DOHH2 (cell line): Measurements from ENCODE around the gene EML4.

Source experiments
- H3F3A ChIP-seq: fragments of 200-600 bp; sonication (generic), shearing (Covaris generic); 2 replicates; pipeline ENCODE4 v1.6.0; 2016; ENCODE audit warnings: antibody characterized with exemption, mild to moderate bottlenecking; ENCODE audit not compliant: control insufficient read depth, insufficient read depth
- H3K27ac ChIP-seq: fragments of 200-600 bp; sonication (generic); 2 replicates; pipeline ENCODE4 v1.5.1; 2014; ENCODE audit warnings: low read depth, mild to moderate bottlenecking, low read length, moderate library complexity
- H3K27me3 ChIP-seq: fragments of 200-600 bp; sonication (generic); 2 replicates; pipeline ENCODE4 v1.6.1; 2014; ENCODE audit warnings: mild to moderate bottlenecking, low read length, mixed read lengths; ENCODE audit not compliant: control insufficient read depth
- H3K36me3 ChIP-seq: fragments of 200-600 bp; sonication (generic); 2 replicates; pipeline ENCODE4 v1.6.1; 2014; ENCODE audit warnings: mild to moderate bottlenecking, low read length, moderate library complexity, mixed read lengths; ENCODE audit not compliant: control insufficient read depth
- H3K4me1 ChIP-seq: fragments of 200-600 bp; sonication (generic); 2 replicates; pipeline ENCODE4 v1.6.1; 2014; ENCODE audit warnings: mild to moderate bottlenecking, low read length, mixed read lengths; ENCODE audit not compliant: control insufficient read depth
- H3K4me2 ChIP-seq: fragments of 200-600 bp; sonication (generic); 2 replicates; pipeline ENCODE4 v1.6.0; 2014; ENCODE audit warnings: mild to moderate bottlenecking, low read length, moderate library complexity
- H3K4me3 ChIP-seq: fragments of 200-600 bp; sonication (generic); 2 replicates; pipeline ENCODE4 v1.5.1; 2014; ENCODE audit warnings: mild to moderate bottlenecking, low read length, mixed read lengths
- H3K79me2 ChIP-seq: fragments of 200-600 bp; sonication (generic); 2 replicates; pipeline ENCODE4 v1.6.1; 2014; ENCODE audit warnings: mild to moderate bottlenecking, low read length, mixed read lengths; ENCODE audit not compliant: control insufficient read depth
- H3K9me2 ChIP-seq: fragments of 200-600 bp; sonication (generic); replicated peaks from 2 replicates; pipeline ENCODE4 v1.6.1; 2014; ENCODE audit warnings: mild to moderate bottlenecking, low read length, mixed read lengths; ENCODE audit not compliant: control insufficient read depth
- H3K9me3 ChIP-seq: fragments of 200-600 bp; sonication (generic); 2 replicates; pipeline ENCODE4 v1.6.1; 2014; ENCODE audit warnings: antibody characterized with exemption, low read length, mixed read lengths; ENCODE audit not compliant: control insufficient read depth, insufficient read depth
- H4K20me1 ChIP-seq: fragments of 200-600 bp; sonication (generic); 2 replicates; pipeline ENCODE4 v1.6.0; 2014; ENCODE audit warnings: low read depth, mild to moderate bottlenecking, antibody characterized with exemption, low read length, moderate library complexity; ENCODE audit not compliant: control insufficient read depth, insufficient read depth
- EZH2phosphoT487 ChIP-seq: fragments of 200-600 bp; sonication (generic); IDR thresholded peaks from 2 replicates; pipeline ENCODE4 v1.6.1; 2017; ENCODE audit warnings: borderline replicate concordance, mild to moderate bottlenecking, antibody characterized with exemption, low read length, moderate library complexity, mixed read lengths
- TF ChIP-seq, protein P1 (sequence below): fragments of 200-600 bp; sonication (generic); IDR thresholded peaks from one replicate; pipeline ENCODE4 v1.5.1; 2014; ENCODE audit warnings: antibody characterized with exemption, mild to moderate bottlenecking, low read depth, low read length; ENCODE audit not compliant: poor library complexity, severe bottlenecking

Gene EML4

GRCh38 chr2:42178335-42178734, 9.2 kb downstream of the EML4 start:
- H3K4me3 ChIP-seq = no peak overlapping the region
- peaks cover 6% of the 10 kb centered on the region for H4K20me1 ChIP-seq
- H3K27me3 ChIP-seq = no peaks in the 10 kb centered on the region
- TF ChIP-seq EZH2phosphoT487 = no peak
- TF ChIP-seq, protein P1, sequence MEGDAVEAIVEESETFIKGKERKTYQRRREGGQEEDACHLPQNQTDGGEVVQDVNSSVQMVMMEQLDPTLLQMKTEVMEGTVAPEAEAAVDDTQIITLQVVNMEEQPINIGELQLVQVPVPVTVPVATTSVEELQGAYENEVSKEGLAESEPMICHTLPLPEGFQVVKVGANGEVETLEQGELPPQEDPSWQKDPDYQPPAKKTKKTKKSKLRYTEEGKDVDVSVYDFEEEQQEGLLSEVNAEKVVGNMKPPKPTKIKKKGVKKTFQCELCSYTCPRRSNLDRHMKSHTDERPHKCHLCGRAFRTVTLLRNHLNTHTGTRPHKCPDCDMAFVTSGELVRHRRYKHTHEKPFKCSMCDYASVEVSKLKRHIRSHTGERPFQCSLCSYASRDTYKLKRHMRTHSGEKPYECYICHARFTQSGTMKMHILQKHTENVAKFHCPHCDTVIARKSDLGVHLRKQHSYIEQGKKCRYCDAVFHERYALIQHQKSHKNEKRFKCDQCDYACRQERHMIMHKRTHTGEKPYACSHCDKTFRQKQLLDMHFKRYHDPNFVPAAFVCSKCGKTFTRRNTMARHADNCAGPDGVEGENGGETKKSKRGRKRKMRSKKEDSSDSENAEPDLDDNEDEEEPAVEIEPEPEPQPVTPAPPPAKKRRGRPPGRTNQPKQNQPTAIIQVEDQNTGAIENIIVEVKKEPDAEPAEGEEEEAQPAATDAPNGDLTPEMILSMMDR = no peak
- peaks cover 39% of the 10 kb centered on the region for H3K79me2 ChIP-seq
- H3K9me3 ChIP-seq = no peaks in the 10 kb centered on the region
- H3K36me3 ChIP-seq = no peaks in the 10 kb centered on the region
- no peaks in the 10 kb centered on the region for H3F3A ChIP-seq
- H3K9me2 ChIP-seq = no peaks in the 10 kb centered on the region
- H3K27ac ChIP-seq = no peak overlapping the region
- no peak overlapping the region for H3K4me2 ChIP-seq
- H3K4me1 ChIP-seq = peaks cover 6% of the 10 kb centered on the region

DNA sequence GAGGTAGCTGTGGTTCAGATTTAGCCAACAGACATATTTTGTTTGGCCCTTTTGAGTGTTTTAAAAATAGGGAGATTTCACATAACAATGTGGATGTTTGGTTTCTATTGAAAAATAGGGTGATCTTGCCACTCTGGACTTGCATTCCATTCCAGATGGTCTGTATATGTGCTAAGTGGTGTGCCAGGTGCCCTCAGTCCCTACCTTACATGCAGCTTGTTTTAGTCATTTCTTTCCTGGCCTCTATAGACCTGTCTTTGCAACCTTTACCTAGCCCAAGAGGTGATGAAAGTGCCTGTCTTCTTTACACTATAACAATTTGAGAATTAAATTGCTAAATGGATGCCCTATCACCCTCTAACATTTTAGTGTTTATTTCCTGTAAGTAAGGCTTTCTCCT, 11.1 kb downstream of the EML4 start:
- no peaks in the 10 kb centered on the region for H3F3A ChIP-seq
- H3K9me2 ChIP-seq = no peaks in the 10 kb centered on the region
- no peak overlapping the region for H3K27ac ChIP-seq
- H3K9me3 ChIP-seq = no peaks in the 10 kb centered on the region
- H3K36me3 ChIP-seq = no peaks in the 10 kb centered on the region
- no peak for TF ChIP-seq EZH2phosphoT487
- TF ChIP-seq, protein P1 = no peak
- H4K20me1 ChIP-seq = peaks cover 6% of the 10 kb centered on the region
- H3K4me1 ChIP-seq = peaks cover 10% of the 10 kb centered on the region
- H3K4me2 ChIP-seq = no peak overlapping the region
- H3K4me3 ChIP-seq = no peak overlapping the region
- no peaks in the 10 kb centered on the region for H3K27me3 ChIP-seq
- peaks cover 33% of the 10 kb centered on the region for H3K79me2 ChIP-seq

DNA sequence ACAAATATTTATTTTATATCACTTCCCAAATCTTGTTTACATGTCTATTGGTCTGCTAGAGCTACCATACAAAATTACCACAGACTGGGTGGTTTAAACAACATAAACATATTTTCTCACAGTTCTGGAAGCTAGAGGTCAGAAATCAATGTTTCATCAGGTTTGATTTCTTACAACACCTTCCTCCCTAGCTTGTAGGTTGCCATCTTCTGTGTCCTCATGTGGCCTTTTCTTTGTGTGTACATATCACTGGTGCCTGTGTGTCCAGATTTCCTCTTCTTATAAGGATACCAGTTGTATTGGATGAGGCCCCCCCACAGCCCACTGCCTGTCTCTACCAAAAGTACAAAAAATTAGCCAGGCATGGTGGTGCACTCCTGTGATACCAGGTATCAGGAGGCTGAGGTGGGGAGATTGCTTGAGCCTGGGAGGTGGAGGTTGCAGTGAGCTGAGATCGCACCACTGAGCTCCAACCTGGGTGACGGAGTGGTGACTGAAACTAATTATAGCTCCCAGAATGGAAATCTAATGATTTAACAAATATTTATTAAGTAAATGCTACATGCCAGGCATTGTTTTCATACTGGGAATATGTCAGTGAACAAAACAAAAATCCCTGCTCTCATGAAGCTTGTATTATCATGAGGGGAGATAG, 13.6 kb downstream of the EML4 start:
- H3K4me2 ChIP-seq = no peak overlapping the region
- no peaks in the 10 kb centered on the region for H3K9me3 ChIP-seq
- H3K9me2 ChIP-seq = no peaks in the 10 kb centered on the region
- H3K27me3 ChIP-seq = no peaks in the 10 kb centered on the region
- H3K79me2 ChIP-seq = peaks cover 27% of the 10 kb centered on the region
- H3K4me3 ChIP-seq = no peak overlapping the region
- no peaks in the 10 kb centered on the region for H3K36me3 ChIP-seq
- no peak overlapping the region for H3K27ac ChIP-seq
- H3F3A ChIP-seq = no peaks in the 10 kb centered on the region
- H4K20me1 ChIP-seq = no peaks in the 10 kb centered on the region; the same call in none of the 2 replicates
- no peak for TF ChIP-seq EZH2phosphoT487
- TF ChIP-seq, protein P1 = no peak
- H3K4me1 ChIP-seq = peaks cover 10% of the 10 kb centered on the region
